HFFc6 (cell line): Measurements from ENCODE around the gene SNX15. TPM values are rescaled to one million over a fixed set of nuclear protein-coding genes. Genes with fewer than 3 reads are reported as not detected.

ENCODE experiments used
- DNase-seq: peaks from one replicate; pipeline ENCODE4 v3.0.0-alpha.2; 2018
- H3K27ac Mint-ChIP-seq: 2 replicates; pipeline ENCODE4 v1.8.0; 2020; ENCODE audit warnings: mild to moderate bottlenecking, mixed read lengths
- H3K27me3 Mint-ChIP-seq: 2 replicates; pipeline ENCODE4 v1.8.0; 2021; ENCODE audit warnings: mild to moderate bottlenecking, moderate library complexity, mixed read lengths; ENCODE audit not compliant: insufficient read depth
- H3K36me3 Mint-ChIP-seq: 2 replicates; pipeline ENCODE4 v1.8.0; 2021; ENCODE audit warnings: low read depth, mixed read lengths
- H3K4me1 Mint-ChIP-seq: 2 replicates; pipeline ENCODE4 v1.8.0; 2020; ENCODE audit warnings: low read depth, mixed read lengths
- H3K4me3 Mint-ChIP-seq: 2 replicates; pipeline ENCODE4 v1.8.0; 2020; ENCODE audit warnings: mild to moderate bottlenecking, moderate library complexity, mixed read lengths
- H3K9me3 Mint-ChIP-seq: 2 replicates; pipeline ENCODE4 v1.8.0; 2020; ENCODE audit warnings: mild to moderate bottlenecking, mixed read lengths
- total RNA-seq, 6 experiments: library from RNA; stranded (reverse); fragmentation: NEBNext Ultra II Directional; extraction: Animal tissue kit (Norgen Biotek cat#: 25700); gene quantifications; 2 replicates in 1 of 6; 3 replicates in 5 of 6; pipeline ENCODE4 v1.2.3, GENCODE V29; 2021
- TF ChIP-seq, protein P1 (sequence below): fragments of 200-600 bp; sonication (generic); IDR thresholded peaks from 2 replicates; pipeline ENCODE4 v1.5.0; 2021; ENCODE audit warnings: antibody characterized with exemption, mild to moderate bottlenecking

SNX15 gene
- total RNA-seq, 6 experiments from 2014 or later: 18.7 to 26.6 (median 25.0) TPM

- Mint-ChIP-seq H3K27ac (no peak overlapping the region), H3K27me3 (peaks cover 7% of the 10 kb centered on the region), H3K9me3 (no peaks in the 10 kb centered on the region), H3K4me1 (peaks cover 7% of the 10 kb centered on the region; the same call in 1 of the 2 replicates), H3K4me3 (no peak overlapping the region), H3K36me3 (no peaks in the 10 kb centered on the region)
- TF ChIP-seq, protein P1, sequence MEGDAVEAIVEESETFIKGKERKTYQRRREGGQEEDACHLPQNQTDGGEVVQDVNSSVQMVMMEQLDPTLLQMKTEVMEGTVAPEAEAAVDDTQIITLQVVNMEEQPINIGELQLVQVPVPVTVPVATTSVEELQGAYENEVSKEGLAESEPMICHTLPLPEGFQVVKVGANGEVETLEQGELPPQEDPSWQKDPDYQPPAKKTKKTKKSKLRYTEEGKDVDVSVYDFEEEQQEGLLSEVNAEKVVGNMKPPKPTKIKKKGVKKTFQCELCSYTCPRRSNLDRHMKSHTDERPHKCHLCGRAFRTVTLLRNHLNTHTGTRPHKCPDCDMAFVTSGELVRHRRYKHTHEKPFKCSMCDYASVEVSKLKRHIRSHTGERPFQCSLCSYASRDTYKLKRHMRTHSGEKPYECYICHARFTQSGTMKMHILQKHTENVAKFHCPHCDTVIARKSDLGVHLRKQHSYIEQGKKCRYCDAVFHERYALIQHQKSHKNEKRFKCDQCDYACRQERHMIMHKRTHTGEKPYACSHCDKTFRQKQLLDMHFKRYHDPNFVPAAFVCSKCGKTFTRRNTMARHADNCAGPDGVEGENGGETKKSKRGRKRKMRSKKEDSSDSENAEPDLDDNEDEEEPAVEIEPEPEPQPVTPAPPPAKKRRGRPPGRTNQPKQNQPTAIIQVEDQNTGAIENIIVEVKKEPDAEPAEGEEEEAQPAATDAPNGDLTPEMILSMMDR: no peak
- DNase-seq: no peak
Observed at GRCh38 chr11:65063532-65063931, 36.3 kb downstream of the SNX15 start.

- Mint-ChIP-seq H3K4me3 (no peak overlapping the region), H3K27ac (no peak overlapping the region), H3K27me3 (peaks cover 2% of the 10 kb centered on the region; the same call in 1 of the 2 replicates), H3K36me3 (no peaks in the 10 kb centered on the region), H3K9me3 (no peaks in the 10 kb centered on the region), H3K4me1 (peaks cover 7% of the 10 kb centered on the region; the same call in 1 of the 2 replicates)
- TF ChIP-seq, protein P1: no peak
- DNase-seq: no peak
Observed at GRCh38 chr11:65064847-65065240, 37.6 kb downstream of the SNX15 start.

DNA sequence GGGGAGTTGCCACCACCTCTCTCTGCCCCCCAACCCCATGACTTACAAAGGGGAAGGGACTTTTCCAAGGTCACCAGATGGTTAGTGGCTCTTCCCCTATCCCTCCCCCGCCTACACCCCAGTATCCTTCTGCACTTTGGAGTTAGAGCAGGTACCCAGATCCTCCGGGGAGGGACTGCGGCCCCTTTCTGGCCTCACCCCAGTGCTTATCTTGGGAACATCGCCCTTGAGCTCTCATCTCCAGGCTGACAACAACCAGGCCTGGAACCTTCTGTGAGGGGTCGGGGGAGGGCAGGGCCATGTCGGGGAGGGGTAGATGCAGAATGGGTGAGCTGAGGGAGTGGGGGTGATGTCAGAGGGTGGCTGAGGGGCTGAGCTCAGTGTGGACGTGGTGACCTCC lies 38.6 kb downstream of the SNX15 start:
- TF ChIP-seq, protein P1: no peak
- Mint-ChIP-seq H3K27me3 (no peaks in the 10 kb centered on the region; the same call in 1 of the 2 replicates), H3K4me3 (no peak overlapping the region), H3K4me1 (peaks cover 4% of the 10 kb centered on the region; the same call in 1 of the 2 replicates), H3K9me3 (no peaks in the 10 kb centered on the region), H3K36me3 (no peaks in the 10 kb centered on the region), H3K27ac (no peak overlapping the region)
- no peak for DNase-seq

DNA sequence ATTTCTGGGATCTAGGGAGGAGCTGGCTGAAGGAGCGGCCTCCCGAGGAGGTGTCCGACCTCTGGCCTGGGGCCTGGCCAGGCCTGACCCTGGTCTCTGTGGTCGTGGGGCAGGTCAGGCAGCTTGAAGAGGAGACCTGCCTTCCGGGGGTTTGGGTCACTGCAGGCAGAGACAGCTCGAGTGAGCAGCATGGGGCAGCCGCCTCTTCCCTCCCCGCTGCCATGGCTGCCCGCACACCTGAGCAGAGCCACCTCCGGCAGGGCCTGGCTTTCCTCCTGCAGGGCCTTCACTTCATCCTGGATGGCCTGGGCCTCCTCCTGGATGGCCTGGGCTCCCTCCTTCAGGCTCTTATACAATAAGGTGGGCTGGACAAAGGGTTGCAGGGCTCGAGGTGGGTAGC lies 39.1 kb downstream of the SNX15 start:
- no peaks in the 10 kb centered on the region for H3K36me3 Mint-ChIP-seq
- no peak for DNase-seq
- TF ChIP-seq, protein P1: no peak
- H3K4me1 Mint-ChIP-seq: no peaks in the 10 kb centered on the region
- no peaks in the 10 kb centered on the region for H3K9me3 Mint-ChIP-seq
- no peak overlapping the region for H3K4me3 Mint-ChIP-seq
- no peaks in the 10 kb centered on the region; the same call in 1 of the 2 replicates for H3K27me3 Mint-ChIP-seq
- H3K27ac Mint-ChIP-seq: no peak overlapping the region

- Mint-ChIP-seq H3K9me3 (no peaks in the 10 kb centered on the region), H3K27ac (no peak overlapping the region), H3K27me3 (no peaks in the 10 kb centered on the region; the same call in 1 of the 2 replicates), H3K4me3 (no peak overlapping the region), H3K36me3 (no peaks in the 10 kb centered on the region), H3K4me1 (no peaks in the 10 kb centered on the region)
- no peak for DNase-seq
- TF ChIP-seq, protein P1: no peak
Observed at GRCh38 chr11:65066805-65067291, 39.6 kb downstream of the SNX15 start.
